ENCODE data around the gene AFF2.

AFF2 gene

GRCh38 chrX:148504506-148504905, 4.1 kb downstream of the AFF2 start:
- Histone ChIP-seq H3K4me3 (ENCODE audit: low read length) (no peak overlapping the region), H3K27me3 (replicated peaks; ENCODE audit: control insufficient read depth, insufficient read depth, low read length) (peaks cover 19% of the 10 kb centered on the region), H3K9ac (ENCODE audit: low read length) (no peak overlapping the region), H3K4me1 (ENCODE audit: control insufficient read depth, insufficient read depth, low read length) (no peaks in the 10 kb centered on the region), H3K36me3 (ENCODE audit: control insufficient read depth, insufficient read depth, low read length, severe bottlenecking) (no peaks in the 10 kb centered on the region), H3K9me3 (ENCODE audit: control insufficient read depth, low read length) (no peaks in the 10 kb centered on the region)
- DNase-seq (ENCODE audit: low read depth) = no peak

- peaks cover 19% of the 10 kb centered on the region for H3K27me3 ChIP-seq (replicated peaks; ENCODE audit: control insufficient read depth, insufficient read depth, low read length)
- H3K9ac ChIP-seq (ENCODE audit: low read length) = no peak overlapping the region
- H3K36me3 ChIP-seq (ENCODE audit: control insufficient read depth, insufficient read depth, low read length, severe bottlenecking) = no peaks in the 10 kb centered on the region
- no peaks in the 10 kb centered on the region for H3K4me1 ChIP-seq (ENCODE audit: control insufficient read depth, insufficient read depth, low read length)
- H3K9me3 ChIP-seq (ENCODE audit: control insufficient read depth, low read length) = no peaks in the 10 kb centered on the region
- H3K4me3 ChIP-seq (ENCODE audit: low read length) = no peak overlapping the region
- DNase-seq (ENCODE audit: low read depth) = no peak
These were observed 7.0 kb downstream of the AFF2 start for GRCh38 chrX:148507418-148507817.

GRCh38 chrX:148512453-148512852, 12.0 kb downstream of the AFF2 start:
- H3K9ac ChIP-seq (ENCODE audit: low read length) = no peak overlapping the region
- H3K9me3 ChIP-seq (ENCODE audit: control insufficient read depth, low read length) = no peaks in the 10 kb centered on the region
- H3K36me3 ChIP-seq (ENCODE audit: control insufficient read depth, insufficient read depth, low read length, severe bottlenecking) = no peaks in the 10 kb centered on the region
- no peak for DNase-seq (ENCODE audit: low read depth)
- H3K27me3 ChIP-seq (replicated peaks; ENCODE audit: control insufficient read depth, insufficient read depth, low read length) = peaks cover 5% of the 10 kb centered on the region
- no peak overlapping the region for H3K4me3 ChIP-seq (ENCODE audit: low read length)
- no peaks in the 10 kb centered on the region for H3K4me1 ChIP-seq (ENCODE audit: control insufficient read depth, insufficient read depth, low read length)

- no peaks in the 10 kb centered on the region for H3K27me3 ChIP-seq (replicated peaks; ENCODE audit: control insufficient read depth, insufficient read depth, low read length)
- H3K9me3 ChIP-seq (ENCODE audit: control insufficient read depth, low read length) = no peaks in the 10 kb centered on the region
- no peak overlapping the region for H3K4me3 ChIP-seq (ENCODE audit: low read length)
- H3K9ac ChIP-seq (ENCODE audit: low read length) = no peak overlapping the region
- no peak for DNase-seq (ENCODE audit: low read depth)
- H3K36me3 ChIP-seq (ENCODE audit: control insufficient read depth, insufficient read depth, low read length, severe bottlenecking) = no peaks in the 10 kb centered on the region
- H3K4me1 ChIP-seq (ENCODE audit: control insufficient read depth, insufficient read depth, low read length) = no peaks in the 10 kb centered on the region
These were observed 13.2 kb downstream of the AFF2 start for GRCh38 chrX:148513661-148514060.

GRCh38 chrX:148517176-148517575, 16.8 kb downstream of the AFF2 start:
- H3K27me3 ChIP-seq (replicated peaks; ENCODE audit: control insufficient read depth, insufficient read depth, low read length) = no peaks in the 10 kb centered on the region
- no peaks in the 10 kb centered on the region for H3K9me3 ChIP-seq (ENCODE audit: control insufficient read depth, low read length)
- no peak overlapping the region for H3K4me3 ChIP-seq (ENCODE audit: low read length)
- no peak overlapping the region for H3K9ac ChIP-seq (ENCODE audit: low read length)
- no peaks in the 10 kb centered on the region for H3K36me3 ChIP-seq (ENCODE audit: control insufficient read depth, insufficient read depth, low read length, severe bottlenecking)
- DNase-seq (ENCODE audit: low read depth) = no peak
- H3K4me1 ChIP-seq (ENCODE audit: control insufficient read depth, insufficient read depth, low read length) = no peaks in the 10 kb centered on the region

- Histone ChIP-seq H3K9me3 (ENCODE audit: control insufficient read depth, low read length) (no peaks in the 10 kb centered on the region), H3K4me1 (ENCODE audit: control insufficient read depth, insufficient read depth, low read length) (peaks cover 3% of the 10 kb centered on the region), H3K9ac (ENCODE audit: low read length) (no peak overlapping the region), H3K36me3 (ENCODE audit: control insufficient read depth, insufficient read depth, low read length, severe bottlenecking) (no peaks in the 10 kb centered on the region), H3K4me3 (ENCODE audit: low read length) (no peak overlapping the region), H3K27me3 (replicated peaks; ENCODE audit: control insufficient read depth, insufficient read depth, low read length) (no peaks in the 10 kb centered on the region)
- DNase-seq (ENCODE audit: low read depth) = no peak
These were observed 21.6 kb downstream of the AFF2 start for GRCh38 chrX:148522006-148522405.

- H3K9me3 ChIP-seq (ENCODE audit: control insufficient read depth, low read length) = no peaks in the 10 kb centered on the region
- no peak for DNase-seq (ENCODE audit: low read depth)
- H3K4me3 ChIP-seq (ENCODE audit: low read length) = no peak overlapping the region
- H3K4me1 ChIP-seq (ENCODE audit: control insufficient read depth, insufficient read depth, low read length) = peaks cover 3% of the 10 kb centered on the region
- H3K27me3 ChIP-seq (replicated peaks; ENCODE audit: control insufficient read depth, insufficient read depth, low read length) = peaks cover 3% of the 10 kb centered on the region
- no peak overlapping the region for H3K9ac ChIP-seq (ENCODE audit: low read length)
- H3K36me3 ChIP-seq (ENCODE audit: control insufficient read depth, insufficient read depth, low read length, severe bottlenecking) = no peaks in the 10 kb centered on the region
These were observed 23.1 kb downstream of the AFF2 start for GRCh38 chrX:148523303-148524080.

GRCh38 chrX:148530464-148531077, 30.2 kb downstream of the AFF2 start:
- no peaks in the 10 kb centered on the region for H3K9me3 ChIP-seq (ENCODE audit: control insufficient read depth, low read length)
- H3K9ac ChIP-seq (ENCODE audit: low read length) = no peak overlapping the region
- peaks cover 3% of the 10 kb centered on the region for H3K27me3 ChIP-seq (replicated peaks; ENCODE audit: control insufficient read depth, insufficient read depth, low read length)
- H3K4me3 ChIP-seq (ENCODE audit: low read length) = no peak overlapping the region
- H3K4me1 ChIP-seq (ENCODE audit: control insufficient read depth, insufficient read depth, low read length) = no peaks in the 10 kb centered on the region
- no peaks in the 10 kb centered on the region for H3K36me3 ChIP-seq (ENCODE audit: control insufficient read depth, insufficient read depth, low read length, severe bottlenecking)
- DNase-seq (ENCODE audit: low read depth) = peak; percentile 39

- DNase-seq (ENCODE audit: low read depth) = no peak
- Histone ChIP-seq H3K9me3 (ENCODE audit: control insufficient read depth, low read length) (no peaks in the 10 kb centered on the region), H3K4me1 (ENCODE audit: control insufficient read depth, insufficient read depth, low read length) (no peaks in the 10 kb centered on the region), H3K36me3 (ENCODE audit: control insufficient read depth, insufficient read depth, low read length, severe bottlenecking) (no peaks in the 10 kb centered on the region), H3K4me3 (ENCODE audit: low read length) (no peak overlapping the region), H3K27me3 (replicated peaks; ENCODE audit: control insufficient read depth, insufficient read depth, low read length) (peaks cover 3% of the 10 kb centered on the region), H3K9ac (ENCODE audit: low read length) (no peak overlapping the region)
These were observed 33.9 kb downstream of the AFF2 start for GRCh38 chrX:148534291-148534690.

- Histone ChIP-seq H3K9ac (ENCODE audit: low read length) (no peak overlapping the region), H3K36me3 (ENCODE audit: control insufficient read depth, insufficient read depth, low read length, severe bottlenecking) (no peaks in the 10 kb centered on the region), H3K9me3 (ENCODE audit: control insufficient read depth, low read length) (no peaks in the 10 kb centered on the region), H3K4me1 (ENCODE audit: control insufficient read depth, insufficient read depth, low read length) (no peaks in the 10 kb centered on the region), H3K4me3 (ENCODE audit: low read length) (no peak overlapping the region), H3K27me3 (replicated peaks; ENCODE audit: control insufficient read depth, insufficient read depth, low read length) (peaks cover 3% of the 10 kb centered on the region)
- no peak for DNase-seq (ENCODE audit: low read depth)
These were observed 35.2 kb downstream of the AFF2 start for GRCh38 chrX:148535639-148536038.

GRCh38 chrX:148536961-148537360, 36.5 kb downstream of the AFF2 start:
- Histone ChIP-seq H3K4me1 (ENCODE audit: control insufficient read depth, insufficient read depth, low read length) (no peaks in the 10 kb centered on the region), H3K36me3 (ENCODE audit: control insufficient read depth, insufficient read depth, low read length, severe bottlenecking) (no peaks in the 10 kb centered on the region), H3K9ac (ENCODE audit: low read length) (no peak overlapping the region), H3K4me3 (ENCODE audit: low read length) (no peak overlapping the region), H3K9me3 (ENCODE audit: control insufficient read depth, low read length) (no peaks in the 10 kb centered on the region), H3K27me3 (replicated peaks; ENCODE audit: control insufficient read depth, insufficient read depth, low read length) (peaks cover 3% of the 10 kb centered on the region)
- no peak for DNase-seq (ENCODE audit: low read depth)

Measured in adipocyte (in vitro differentiated cells).